Mesothelial cell of epicardium (in vitro differentiated cells): Measurements from ENCODE around the gene GRIP1. TPM values are rescaled to one million over a fixed set of nuclear protein-coding genes. Genes with fewer than 3 reads are reported as not detected.

ENCODE experiments used
- DNase-seq, 2 experiments: peaks; one replicate each; pipeline ENCODE4 v3.0.0; 2021; ENCODE audit warnings: low spot score in 2 of 2; ENCODE audit not compliant: unreplicated experiment in 2 of 2
- H3K27ac Mint-ChIP-seq: 2 replicates; pipeline ENCODE4 v1.8.0; 2021; ENCODE audit warnings: mixed read lengths
- H3K27me3 Mint-ChIP-seq: 2 replicates; pipeline ENCODE4 v1.8.0; 2021; ENCODE audit warnings: low read depth, mixed read lengths
- H3K36me3 Mint-ChIP-seq: 2 replicates; pipeline ENCODE4 v1.8.0; 2021; ENCODE audit warnings: mixed read lengths
- H3K4me1 Mint-ChIP-seq: 2 replicates; pipeline ENCODE4 v1.8.0; 2021; ENCODE audit warnings: mixed read lengths
- H3K4me3 Mint-ChIP-seq: 2 replicates; pipeline ENCODE4 v1.8.0; 2021; ENCODE audit warnings: mild to moderate bottlenecking, moderate library complexity, mixed read lengths
- H3K9me3 Mint-ChIP-seq: 2 replicates; pipeline ENCODE4 v1.8.0; 2021; ENCODE audit warnings: mixed read lengths
- total RNA-seq: library from RNA; stranded (reverse); gene quantifications from 3 replicates; pipeline ENCODE4 v1.2.1, GENCODE V29; 2021
- TF ChIP-seq, protein P1 (sequence below): fragments of 200-600 bp; sonication (generic); IDR thresholded peaks from one replicate; pipeline ENCODE4 v1.5.0; 2021; ENCODE audit warnings: antibody characterized with exemption; ENCODE audit not compliant: unreplicated experiment

The GRIP1 gene
- total RNA-seq, 1 donor from 2014 or later = 89.3 TPM

DNA sequence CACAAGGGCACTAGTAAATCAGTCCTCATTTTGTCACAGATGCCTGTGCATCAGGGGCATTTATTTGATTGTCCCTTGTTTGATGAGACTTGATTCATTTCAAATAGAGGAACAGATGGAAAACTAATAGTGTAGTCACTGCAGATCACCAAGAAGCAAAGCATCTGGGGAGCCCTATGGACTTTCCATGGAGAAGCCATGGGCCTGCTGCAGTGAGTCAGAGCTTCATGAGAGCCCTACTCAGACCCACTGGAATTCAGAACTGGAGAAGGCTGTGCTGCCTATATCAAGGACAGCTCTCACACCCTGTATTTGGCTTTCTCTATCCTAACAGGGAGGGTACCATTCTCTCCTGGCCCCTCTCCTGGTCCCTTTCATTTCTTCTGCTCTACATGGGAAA lies 126.2 kb downstream of the GRIP1 start:
- Mint-ChIP-seq H3K9me3 (peaks cover 29% of the 10 kb centered on the region), H3K27me3 (no peaks in the 10 kb centered on the region), H3K36me3 (peaks cover 20% of the 10 kb centered on the region), H3K4me1 (no peaks in the 10 kb centered on the region), H3K4me3 (no peak overlapping the region), H3K27ac (no peak overlapping the region)
- TF ChIP-seq, protein P1, sequence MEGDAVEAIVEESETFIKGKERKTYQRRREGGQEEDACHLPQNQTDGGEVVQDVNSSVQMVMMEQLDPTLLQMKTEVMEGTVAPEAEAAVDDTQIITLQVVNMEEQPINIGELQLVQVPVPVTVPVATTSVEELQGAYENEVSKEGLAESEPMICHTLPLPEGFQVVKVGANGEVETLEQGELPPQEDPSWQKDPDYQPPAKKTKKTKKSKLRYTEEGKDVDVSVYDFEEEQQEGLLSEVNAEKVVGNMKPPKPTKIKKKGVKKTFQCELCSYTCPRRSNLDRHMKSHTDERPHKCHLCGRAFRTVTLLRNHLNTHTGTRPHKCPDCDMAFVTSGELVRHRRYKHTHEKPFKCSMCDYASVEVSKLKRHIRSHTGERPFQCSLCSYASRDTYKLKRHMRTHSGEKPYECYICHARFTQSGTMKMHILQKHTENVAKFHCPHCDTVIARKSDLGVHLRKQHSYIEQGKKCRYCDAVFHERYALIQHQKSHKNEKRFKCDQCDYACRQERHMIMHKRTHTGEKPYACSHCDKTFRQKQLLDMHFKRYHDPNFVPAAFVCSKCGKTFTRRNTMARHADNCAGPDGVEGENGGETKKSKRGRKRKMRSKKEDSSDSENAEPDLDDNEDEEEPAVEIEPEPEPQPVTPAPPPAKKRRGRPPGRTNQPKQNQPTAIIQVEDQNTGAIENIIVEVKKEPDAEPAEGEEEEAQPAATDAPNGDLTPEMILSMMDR = no peak
- DNase-seq = no peak

DNA sequence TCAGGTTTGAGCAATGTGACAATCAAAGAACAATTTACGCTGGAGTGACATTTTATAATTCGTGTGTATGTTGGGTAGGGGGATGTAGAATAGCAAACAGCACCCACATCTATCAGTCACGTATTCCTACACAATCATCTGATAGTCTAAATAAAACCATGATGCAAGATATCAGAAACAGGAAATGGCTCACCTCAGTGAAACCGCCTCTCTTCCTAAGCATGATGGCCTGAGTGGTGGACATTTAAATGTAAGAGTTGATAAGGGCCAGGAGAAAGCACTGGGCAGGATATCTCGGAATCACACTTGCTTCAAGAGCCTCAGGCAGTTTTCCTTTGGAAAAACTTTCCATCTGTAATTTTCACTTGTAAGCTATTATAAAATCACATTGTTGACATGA lies 128.2 kb downstream of the GRIP1 start:
- Mint-ChIP-seq H3K4me1 (no peaks in the 10 kb centered on the region), H3K9me3 (peaks cover 8% of the 10 kb centered on the region), H3K27me3 (no peaks in the 10 kb centered on the region), H3K27ac (no peak overlapping the region), H3K36me3 (peaks cover 7% of the 10 kb centered on the region), H3K4me3 (no peak overlapping the region)
- TF ChIP-seq, protein P1 = no peak
- no peak for DNase-seq

DNA sequence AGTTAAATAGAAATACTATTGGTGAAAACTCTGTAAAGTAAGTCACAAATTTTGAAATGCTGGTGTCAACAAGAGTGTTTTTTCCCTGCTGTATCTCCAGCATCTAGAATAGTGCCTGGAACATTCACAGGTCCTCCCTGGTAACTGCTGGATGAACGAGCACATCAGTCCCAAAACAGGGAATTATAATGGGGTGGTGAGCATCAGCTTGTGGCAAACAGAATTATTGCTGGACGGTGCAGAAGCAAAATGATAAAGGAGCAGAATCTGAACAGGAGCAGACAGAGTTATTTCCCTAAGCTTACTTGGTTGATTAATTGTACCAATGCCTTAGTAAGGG lies 129.9 kb downstream of the GRIP1 start:
- DNase-seq = no peak
- Mint-ChIP-seq H3K4me3 (no peak overlapping the region), H3K27ac (no peak overlapping the region), H3K4me1 (no peaks in the 10 kb centered on the region), H3K36me3 (no peaks in the 10 kb centered on the region), H3K27me3 (no peaks in the 10 kb centered on the region), H3K9me3 (no peaks in the 10 kb centered on the region)
- TF ChIP-seq, protein P1 = no peak

DNA sequence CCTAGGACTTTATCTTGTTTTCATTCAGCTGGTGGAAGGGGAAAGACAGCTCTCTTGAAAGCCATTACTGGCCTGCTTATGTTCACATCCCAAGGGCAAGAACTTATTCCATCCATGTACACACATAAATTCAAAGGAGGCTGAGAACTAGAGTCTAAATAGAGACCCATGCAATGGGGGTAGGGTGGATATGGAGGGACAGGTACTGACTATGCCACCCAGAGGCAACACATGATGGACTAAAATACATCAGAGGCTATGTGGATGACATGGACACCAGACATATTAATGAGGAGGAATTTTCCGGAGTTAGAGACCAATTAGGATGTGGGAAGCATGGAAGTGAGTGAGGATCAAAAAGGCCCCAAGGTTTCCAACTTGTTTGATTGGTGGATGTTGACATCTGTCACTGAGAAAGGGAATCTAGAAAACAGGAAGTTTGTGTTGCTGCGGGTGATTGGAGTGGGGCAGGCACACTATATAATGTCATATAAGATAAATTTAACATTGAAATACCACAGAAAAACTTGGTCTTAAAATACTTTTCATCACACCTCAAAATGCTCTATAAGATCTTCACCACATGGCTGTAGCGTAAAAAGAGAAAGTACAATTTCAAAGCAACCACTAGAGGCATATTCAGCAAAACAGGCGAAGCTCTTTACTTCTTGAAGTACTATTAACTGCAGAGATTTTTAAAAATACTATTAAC lies 130.4 kb downstream of the GRIP1 start:
- H3K4me1 Mint-ChIP-seq = no peaks in the 10 kb centered on the region
- TF ChIP-seq, protein P1 = peak; percentile 30
- H3K27me3 Mint-ChIP-seq = no peaks in the 10 kb centered on the region
- no peak overlapping the region for H3K4me3 Mint-ChIP-seq
- no peak for DNase-seq
- H3K36me3 Mint-ChIP-seq = no peaks in the 10 kb centered on the region
- no peaks in the 10 kb centered on the region for H3K9me3 Mint-ChIP-seq
- H3K27ac Mint-ChIP-seq = no peak overlapping the region

DNA sequence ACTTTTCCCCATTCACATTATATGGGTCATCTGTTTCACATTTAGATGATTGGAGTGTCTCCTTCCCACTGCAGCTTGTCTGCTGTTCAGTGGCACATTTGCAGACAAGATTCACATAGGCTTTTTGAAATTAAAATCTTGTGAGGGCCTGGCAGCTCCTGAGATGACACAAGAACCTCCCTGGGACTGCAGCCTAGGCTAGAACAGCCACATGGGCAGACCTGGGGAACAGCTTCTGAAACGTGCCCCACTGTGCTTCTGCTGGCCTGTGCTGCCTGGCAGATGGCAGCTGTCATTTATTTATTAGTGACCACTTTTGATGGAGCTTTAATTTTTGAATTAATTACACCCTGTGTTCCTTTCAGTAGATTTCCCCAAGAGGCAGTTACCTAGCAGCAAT lies 137.4 kb downstream of the GRIP1 start:
- peaks cover 8% of the 10 kb centered on the region for H3K4me1 Mint-ChIP-seq
- no peaks in the 10 kb centered on the region for H3K27me3 Mint-ChIP-seq
- H3K9me3 Mint-ChIP-seq = no peaks in the 10 kb centered on the region
- H3K4me3 Mint-ChIP-seq = no peak overlapping the region
- H3K27ac Mint-ChIP-seq = no peak overlapping the region
- TF ChIP-seq, protein P1 = no peak
- DNase-seq = no peak
- peaks cover 7% of the 10 kb centered on the region for H3K36me3 Mint-ChIP-seq

DNA sequence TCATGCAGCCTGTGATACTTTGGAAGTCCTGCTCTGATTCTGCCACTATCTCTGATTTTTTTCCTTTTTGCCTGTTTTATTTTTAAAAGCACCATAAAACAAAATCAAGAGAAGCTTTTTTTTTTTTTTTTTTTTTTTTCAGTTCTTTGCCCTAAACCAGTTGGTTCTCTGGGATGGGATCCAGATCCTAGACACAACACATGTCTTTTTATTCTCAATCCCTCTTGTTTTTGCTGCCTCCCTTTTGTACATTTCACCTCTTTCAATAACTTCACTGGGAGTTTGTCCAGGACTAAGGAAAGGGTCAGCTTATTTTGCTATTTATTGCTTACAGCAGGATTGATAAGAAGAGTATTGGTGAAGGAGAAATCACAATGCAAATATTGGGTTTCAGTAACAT lies 139.4 kb downstream of the GRIP1 start:
- no peak for DNase-seq
- H3K27ac Mint-ChIP-seq = no peak overlapping the region
- peaks cover 8% of the 10 kb centered on the region for H3K4me1 Mint-ChIP-seq
- H3K36me3 Mint-ChIP-seq = peaks cover 7% of the 10 kb centered on the region
- no peak overlapping the region for H3K4me3 Mint-ChIP-seq
- TF ChIP-seq, protein P1 = no peak
- no peaks in the 10 kb centered on the region for H3K27me3 Mint-ChIP-seq
- H3K9me3 Mint-ChIP-seq = no peaks in the 10 kb centered on the region
